Panc1 (cell line): ENCODE measurements around the gene FBLN1. TPM values are rescaled to one million over a fixed set of nuclear protein-coding genes. Genes with fewer than 3 reads are reported as not detected.

ENCODE experiments used
- ATAC-seq: fragments of 200-7000 bp; cut with Tn5 transposase; 2 replicates; pipeline ENCODE4 v1.9.1; 2020; ENCODE audit warnings: mild to moderate bottlenecking, moderate library complexity
- BruUV-seq: library from RNA; stranded (reverse); fragments of 400-500 nt; replicated peaks from 2 replicates; lab custom pipeline; 2021; lab: Mats Ljungman, UMichigan
- CTCF ChIA-PET: fragments of 300-600 bp; sonication (Branson Sonifier 250); formaldehyde crosslinking; loops from one replicate; lab custom pipeline; 2022; ENCODE audit warnings: antibody characterized with exemption; lab: Charles Lee
- POLR2A ChIA-PET: fragments of 300-600 bp; sonication (Branson Sonifier 250); formaldehyde crosslinking; loops from one replicate; lab custom pipeline; 2022; ENCODE audit warnings: antibody characterized with exemption; lab: Charles Lee
- DNase-seq: peaks from one replicate; pipeline ENCODE4 v3.0.0-alpha.2; 2010; ENCODE audit warnings: low read depth, low spot score
- H3K27ac ChIP-seq: 2 replicates; pipeline ENCODE4 v1.5.1; 2011; ENCODE audit warnings: mild to moderate bottlenecking, low read length, inconsistent platforms
- H3K27me3 ChIP-seq: fragments of 200-500 bp; sonication (Bioruptor generic); 2 replicates; pipeline ENCODE4 v1.6.0; 2014; ENCODE audit warnings: low read length, inconsistent platforms; ENCODE audit not compliant: control insufficient read depth, insufficient read depth
- H3K36me3 ChIP-seq: fragments of 200-500 bp; sonication (Bioruptor generic); 2 replicates; pipeline ENCODE4 v1.5.1; 2014; ENCODE audit warnings: inconsistent platforms, mild to moderate bottlenecking, low read length, moderate library complexity; ENCODE audit not compliant: control insufficient read depth, insufficient read depth
- H3K4me1 ChIP-seq: 2 replicates; pipeline ENCODE4 v1.5.1; 2011; ENCODE audit warnings: inconsistent platforms, mild to moderate bottlenecking, low read length, moderate library complexity; ENCODE audit not compliant: control insufficient read depth, insufficient read depth
- H3K4me3 ChIP-seq, 2 experiments: 2 replicates each; pipeline ENCODE4 v1.5.1; 2011 to 2012; ENCODE audit warnings: low read depth in 2 of 2, low read length in 2 of 2, mild to moderate bottlenecking in 2 of 2, inconsistent platforms in 1 of 2, moderate library complexity in 1 of 2
- H3K9me3 ChIP-seq: fragments of 200-500 bp; sonication (Bioruptor generic); 2 replicates; pipeline ENCODE4 v1.5.1; 2014; ENCODE audit warnings: low read depth, mild to moderate bottlenecking, inconsistent platforms, low read length, moderate library complexity; ENCODE audit not compliant: control insufficient read depth, insufficient read depth
- POLR2AphosphoS5 ChIP-seq: IDR thresholded peaks from 2 replicates; pipeline ENCODE4 v1.6.1; 2012; ENCODE audit warnings: mild to moderate bottlenecking, low read depth, low read length, moderate library complexity
- SIN3A ChIP-seq: IDR thresholded peaks from 2 replicates; pipeline ENCODE4 v1.6.1; 2012; ENCODE audit warnings: low read depth, mild to moderate bottlenecking, low read length, moderate library complexity, borderline replicate concordance; ENCODE audit not compliant: insufficient read depth
- TCF7L2 ChIP-seq: IDR thresholded peaks from 2 replicates; pipeline ENCODE4 v1.6.1; 2011; ENCODE audit warnings: mild to moderate bottlenecking, low read depth, low read length, inconsistent platforms
- in situ Hi-C: cut with HindIII; loops from 2 replicates; pipeline ENCODE4 v1.10.0; 2016; ENCODE audit warnings: low sequenced_read_pairs, low pct_unique_long_range_greater_than_20kb
- intact Hi-C: fragments of 100-400 bp; cut with micrococcal nuclease; formaldehyde crosslinking; loops from one replicate; pipeline ENCODE4 v1.10.0; 2022; ENCODE audit not compliant: unreplicated experiment
- total RNA-seq: library from RNA; stranded (reverse); gene quantifications from one replicate; pipeline ENCODE4 v1.2.1, GENCODE V29; 2021; ENCODE audit not compliant: unreplicated experiment
- TF ChIP-seq, protein P1 (sequence below), 2 experiments: IDR thresholded peaks; 2 replicates each; pipeline ENCODE4 v1.6.1; 2011 to 2012; ENCODE audit warnings: low read depth in 2 of 2, control low read depth in 1 of 2, low read length in 1 of 2, mild to moderate bottlenecking in 1 of 2, moderate library complexity in 1 of 2; ENCODE audit not compliant: insufficient read depth in 1 of 2
- TF ChIP-seq, protein P2 (sequence below): fragments of 450-650 bp; IDR thresholded peaks from 2 replicates; pipeline ENCODE4 v1.5.1; 2017; ENCODE audit warnings: mild to moderate bottlenecking

The FBLN1 gene
- total RNA-seq, 1 experiment from 2014 or later, result 143 TPM

DNA sequence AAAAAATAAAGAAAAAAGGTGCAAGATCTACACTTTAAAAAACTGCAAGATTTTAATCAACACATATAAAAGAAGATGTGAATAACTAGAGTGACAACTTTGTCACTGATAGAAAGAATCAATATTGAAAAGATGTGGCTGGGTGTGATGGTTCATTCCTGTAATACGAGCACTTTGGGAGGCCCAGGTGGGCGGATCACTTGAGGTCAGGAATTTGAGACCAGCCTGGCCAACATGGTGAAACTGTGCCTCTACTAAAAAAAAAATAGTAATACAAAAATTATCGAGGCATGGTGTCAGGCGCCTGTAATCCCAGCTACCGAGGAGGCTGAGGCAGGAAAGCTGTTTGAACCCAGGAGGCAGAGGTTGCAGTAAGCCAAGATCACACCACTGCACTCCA is 21.0 kb upstream of the FBLN1 start:
- Histone ChIP-seq H3K4me1 (peaks cover 8% of the 10 kb centered on the region; the same call in 1 of the 2 replicates), H3K4me3 (no peak overlapping the region), H3K9me3 (no peaks in the 10 kb centered on the region), H3K27me3 (no peaks in the 10 kb centered on the region), H3K27ac (no peak overlapping the region), H3K36me3 (no peaks in the 10 kb centered on the region)
- intact Hi-C loops, result no loop called here
- no peak for ATAC-seq
- no TSS peak for BruUV-seq
- TF ChIP-seq POLR2AphosphoS5 (no peak), TCF7L2 (no peak), SIN3A (no peak)
- TF ChIP-seq, protein P1, sequence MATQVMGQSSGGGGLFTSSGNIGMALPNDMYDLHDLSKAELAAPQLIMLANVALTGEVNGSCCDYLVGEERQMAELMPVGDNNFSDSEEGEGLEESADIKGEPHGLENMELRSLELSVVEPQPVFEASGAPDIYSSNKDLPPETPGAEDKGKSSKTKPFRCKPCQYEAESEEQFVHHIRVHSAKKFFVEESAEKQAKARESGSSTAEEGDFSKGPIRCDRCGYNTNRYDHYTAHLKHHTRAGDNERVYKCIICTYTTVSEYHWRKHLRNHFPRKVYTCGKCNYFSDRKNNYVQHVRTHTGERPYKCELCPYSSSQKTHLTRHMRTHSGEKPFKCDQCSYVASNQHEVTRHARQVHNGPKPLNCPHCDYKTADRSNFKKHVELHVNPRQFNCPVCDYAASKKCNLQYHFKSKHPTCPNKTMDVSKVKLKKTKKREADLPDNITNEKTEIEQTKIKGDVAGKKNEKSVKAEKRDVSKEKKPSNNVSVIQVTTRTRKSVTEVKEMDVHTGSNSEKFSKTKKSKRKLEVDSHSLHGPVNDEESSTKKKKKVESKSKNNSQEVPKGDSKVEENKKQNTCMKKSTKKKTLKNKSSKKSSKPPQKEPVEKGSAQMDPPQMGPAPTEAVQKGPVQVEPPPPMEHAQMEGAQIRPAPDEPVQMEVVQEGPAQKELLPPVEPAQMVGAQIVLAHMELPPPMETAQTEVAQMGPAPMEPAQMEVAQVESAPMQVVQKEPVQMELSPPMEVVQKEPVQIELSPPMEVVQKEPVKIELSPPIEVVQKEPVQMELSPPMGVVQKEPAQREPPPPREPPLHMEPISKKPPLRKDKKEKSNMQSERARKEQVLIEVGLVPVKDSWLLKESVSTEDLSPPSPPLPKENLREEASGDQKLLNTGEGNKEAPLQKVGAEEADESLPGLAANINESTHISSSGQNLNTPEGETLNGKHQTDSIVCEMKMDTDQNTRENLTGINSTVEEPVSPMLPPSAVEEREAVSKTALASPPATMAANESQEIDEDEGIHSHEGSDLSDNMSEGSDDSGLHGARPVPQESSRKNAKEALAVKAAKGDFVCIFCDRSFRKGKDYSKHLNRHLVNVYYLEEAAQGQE (IDR thresholded peaks at IDR 0.05; ENCODE audit: insufficient read depth in 1 of 2, low read depth in 2 of 2, low read length in 1 of 2), result no peak
- TF ChIP-seq, protein P2, sequence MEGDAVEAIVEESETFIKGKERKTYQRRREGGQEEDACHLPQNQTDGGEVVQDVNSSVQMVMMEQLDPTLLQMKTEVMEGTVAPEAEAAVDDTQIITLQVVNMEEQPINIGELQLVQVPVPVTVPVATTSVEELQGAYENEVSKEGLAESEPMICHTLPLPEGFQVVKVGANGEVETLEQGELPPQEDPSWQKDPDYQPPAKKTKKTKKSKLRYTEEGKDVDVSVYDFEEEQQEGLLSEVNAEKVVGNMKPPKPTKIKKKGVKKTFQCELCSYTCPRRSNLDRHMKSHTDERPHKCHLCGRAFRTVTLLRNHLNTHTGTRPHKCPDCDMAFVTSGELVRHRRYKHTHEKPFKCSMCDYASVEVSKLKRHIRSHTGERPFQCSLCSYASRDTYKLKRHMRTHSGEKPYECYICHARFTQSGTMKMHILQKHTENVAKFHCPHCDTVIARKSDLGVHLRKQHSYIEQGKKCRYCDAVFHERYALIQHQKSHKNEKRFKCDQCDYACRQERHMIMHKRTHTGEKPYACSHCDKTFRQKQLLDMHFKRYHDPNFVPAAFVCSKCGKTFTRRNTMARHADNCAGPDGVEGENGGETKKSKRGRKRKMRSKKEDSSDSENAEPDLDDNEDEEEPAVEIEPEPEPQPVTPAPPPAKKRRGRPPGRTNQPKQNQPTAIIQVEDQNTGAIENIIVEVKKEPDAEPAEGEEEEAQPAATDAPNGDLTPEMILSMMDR, result no peak
- in situ Hi-C loops, result no loop called here
- POLR2A ChIA-PET, result no interaction called here
- CTCF ChIA-PET, result no interaction called here
- DNase-seq, result no peak

DNA sequence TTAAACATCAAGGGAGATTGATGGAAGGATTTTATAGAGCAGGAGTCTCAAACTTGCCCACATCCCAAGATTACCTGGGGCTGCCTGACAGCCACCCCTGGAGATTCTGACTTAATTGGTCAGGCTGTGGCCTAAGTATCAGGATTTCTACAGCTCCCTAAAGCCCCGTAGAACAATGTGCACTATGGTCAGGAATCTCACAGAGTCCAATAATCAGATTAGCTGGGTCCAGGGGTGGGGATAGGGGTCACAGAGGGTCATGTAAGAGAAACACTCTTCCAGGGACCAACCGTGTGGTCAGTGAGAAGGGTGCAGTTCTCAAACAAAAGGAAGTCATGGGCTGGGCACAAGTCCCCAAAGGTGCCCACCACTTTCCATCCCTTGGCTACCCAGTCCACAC is 20.5 kb upstream of the FBLN1 start:
- in situ Hi-C loops (no loop called here), intact Hi-C loops (no loop called here)
- Histone ChIP-seq H3K27ac (no peak overlapping the region), H3K4me1 (peaks cover 8% of the 10 kb centered on the region; the same call in 1 of the 2 replicates), H3K27me3 (no peaks in the 10 kb centered on the region), H3K9me3 (no peaks in the 10 kb centered on the region), H3K36me3 (no peaks in the 10 kb centered on the region), H3K4me3 (no peak overlapping the region)
- POLR2A ChIA-PET, result no interaction called here
- TF ChIP-seq POLR2AphosphoS5 (no peak), TCF7L2 (no peak), SIN3A (no peak)
- TF ChIP-seq, protein P2, result no peak
- TF ChIP-seq, protein P1 (IDR thresholded peaks at IDR 0.05; ENCODE audit: insufficient read depth in 1 of 2, low read depth in 2 of 2, low read length in 1 of 2), result no peak
- DNase-seq, result no peak
- CTCF ChIA-PET, result no interaction called here
- BruUV-seq, result no TSS peak
- ATAC-seq, result no peak
